ENCODE results near the gene SYT14. TPM values are rescaled to one million over a fixed set of nuclear protein-coding genes. Genes with fewer than 3 reads are reported as not detected.

The SYT14 gene
- total RNA-seq, 4 donors from 2014 or later: not detected

DNA sequence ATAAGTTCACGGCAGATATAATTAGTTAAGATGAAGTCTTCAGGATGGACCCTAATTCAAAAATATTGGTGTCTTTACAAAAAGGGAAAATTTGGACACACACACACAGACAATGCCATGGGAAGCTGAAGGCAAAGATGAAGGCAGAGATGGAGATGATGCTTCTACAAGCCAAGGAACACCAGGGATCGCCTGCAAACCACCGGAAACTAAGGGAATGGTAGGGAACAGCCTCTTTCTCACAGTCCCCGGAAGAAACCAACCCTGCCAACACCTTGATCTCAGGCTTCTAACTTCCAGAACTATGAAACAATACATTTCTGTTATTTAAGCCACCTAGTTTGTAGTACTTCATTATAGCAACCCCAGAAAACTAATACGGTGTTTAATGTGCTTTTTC lies 279.5 kb downstream of the SYT14 start:
- DNase-seq (ENCODE audit: low spot score) (no peak), ATAC-seq (ENCODE audit: low FRiP score) (no peak)
- TF ChIP-seq, protein P1, sequence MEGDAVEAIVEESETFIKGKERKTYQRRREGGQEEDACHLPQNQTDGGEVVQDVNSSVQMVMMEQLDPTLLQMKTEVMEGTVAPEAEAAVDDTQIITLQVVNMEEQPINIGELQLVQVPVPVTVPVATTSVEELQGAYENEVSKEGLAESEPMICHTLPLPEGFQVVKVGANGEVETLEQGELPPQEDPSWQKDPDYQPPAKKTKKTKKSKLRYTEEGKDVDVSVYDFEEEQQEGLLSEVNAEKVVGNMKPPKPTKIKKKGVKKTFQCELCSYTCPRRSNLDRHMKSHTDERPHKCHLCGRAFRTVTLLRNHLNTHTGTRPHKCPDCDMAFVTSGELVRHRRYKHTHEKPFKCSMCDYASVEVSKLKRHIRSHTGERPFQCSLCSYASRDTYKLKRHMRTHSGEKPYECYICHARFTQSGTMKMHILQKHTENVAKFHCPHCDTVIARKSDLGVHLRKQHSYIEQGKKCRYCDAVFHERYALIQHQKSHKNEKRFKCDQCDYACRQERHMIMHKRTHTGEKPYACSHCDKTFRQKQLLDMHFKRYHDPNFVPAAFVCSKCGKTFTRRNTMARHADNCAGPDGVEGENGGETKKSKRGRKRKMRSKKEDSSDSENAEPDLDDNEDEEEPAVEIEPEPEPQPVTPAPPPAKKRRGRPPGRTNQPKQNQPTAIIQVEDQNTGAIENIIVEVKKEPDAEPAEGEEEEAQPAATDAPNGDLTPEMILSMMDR (IDR thresholded peaks at IDR 0.05): no peak

DNA sequence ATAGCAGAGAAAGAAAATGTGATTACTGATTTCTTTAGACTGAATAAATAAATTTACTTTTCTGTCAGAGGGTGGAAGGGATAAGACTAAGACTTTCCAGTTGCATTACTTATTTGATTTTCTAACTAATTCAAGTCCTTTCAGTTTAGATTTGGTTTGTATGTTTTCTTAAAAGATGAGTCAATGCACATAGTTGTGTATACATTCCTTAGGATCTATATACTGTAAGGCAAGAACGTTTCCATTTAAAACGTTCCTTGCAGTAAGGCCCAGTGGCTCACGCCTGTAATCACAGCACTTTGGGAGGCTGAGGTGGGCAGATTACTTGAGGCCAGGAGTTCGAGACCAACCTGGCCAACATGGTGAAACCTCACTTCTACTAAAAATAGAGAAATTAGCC lies 280.0 kb downstream of the SYT14 start:
- TF ChIP-seq, protein P1 (IDR thresholded peaks at IDR 0.05): no peak
- no peak for ATAC-seq (ENCODE audit: low FRiP score)

More for the DNA sequence above, 280.0 kb downstream of the SYT14 start:
- DNase-seq (ENCODE audit: low spot score): no peak

Other genes with a start within 250 kb of the SYT14 start
- gene HSD11B1, start 233.4 kb upstream of the SYT14 start, total RNA-seq: 10 to 100 TPM; 12.8 to 47.3 (median 18.0) TPM
- gene TRAF3IP3, start 182.2 kb upstream of the SYT14 start, total RNA-seq: 1 to 10 TPM; 2.5 to 9.0 (median 3.6) TPM
- 1 to 10 TPM in 2 of 4 donors, under 1 TPM in 2; 0.37 to 1.9 (median 1.0) TPM for gene C1orf74, start 153.7 kb upstream of the SYT14 start, total RNA-seq
- gene IRF6, start 132.1 kb upstream of the SYT14 start, total RNA-seq: 1 to 10 TPM in 2 of 4 donors, under 1 TPM in 2; 0.44 to 1.4 (median 1.0) TPM
- gene UTP25, start 110.2 kb upstream of the SYT14 start, total RNA-seq: 10 to 100 TPM in 1 of 4 donors, 1 to 10 TPM in 3; 6.6 to 18.5 (median 9.2) TPM